Iris pigment epithelial cell (primary cell): ENCODE data around the gene LYPLA2.
"Not testable (repeated sequence)": the region's sequence is repeated elsewhere in the genome, so short reads cannot be mapped to it uniquely, and the experiment has no call there.

ENCODE experiments used
- DNase-seq: peaks from one replicate; pipeline ENCODE4 v3.0.0-alpha.2; 2011; ENCODE audit warnings: low read depth

LYPLA2 gene

DNA sequence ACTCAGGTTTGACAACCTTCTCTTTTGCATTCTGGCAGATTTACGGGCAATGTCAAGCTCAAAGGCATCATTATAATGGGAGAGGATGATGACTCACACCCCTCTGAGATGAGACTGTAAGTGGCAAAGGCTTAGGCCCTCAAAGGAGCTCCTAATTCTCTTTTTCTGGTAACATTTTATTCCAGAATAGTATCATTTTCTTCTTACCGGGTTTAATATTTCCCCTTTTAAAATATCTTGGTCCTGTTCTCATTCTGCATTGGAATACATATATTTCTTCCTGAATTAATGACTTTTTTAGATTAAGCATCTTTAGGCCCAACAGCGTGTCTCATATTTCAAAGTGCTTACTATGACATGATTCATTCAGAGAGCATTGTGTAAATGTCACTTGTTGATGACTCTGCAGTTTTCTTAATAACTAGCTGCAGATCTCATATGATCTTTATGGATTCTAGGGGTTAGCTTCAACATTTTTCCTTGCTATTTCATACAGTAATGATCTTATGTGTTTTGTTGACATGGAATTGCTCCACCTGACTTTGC is 11.0 kb upstream of the LYPLA2 start:
- peak; percentile 76 for DNase-seq

DNA sequence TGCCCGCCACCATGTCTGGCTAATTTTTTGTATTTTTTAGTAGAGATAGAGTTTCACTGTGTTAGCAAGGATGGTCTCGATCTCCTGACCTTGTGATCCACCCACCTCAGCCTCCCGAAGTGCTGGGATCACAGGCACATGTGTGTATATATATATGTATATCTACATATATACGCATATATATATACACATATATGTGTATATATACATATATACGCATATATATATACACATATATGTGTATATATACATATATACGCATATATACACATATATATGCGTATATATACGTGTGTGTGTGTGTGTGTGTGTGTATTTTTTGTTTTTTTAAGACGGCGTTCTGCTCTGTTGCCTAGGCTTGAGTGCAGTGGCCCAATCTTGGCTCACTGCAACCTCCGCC is 7.8 kb upstream of the LYPLA2 start:
- DNase-seq: not testable (repeated sequence)

DNA sequence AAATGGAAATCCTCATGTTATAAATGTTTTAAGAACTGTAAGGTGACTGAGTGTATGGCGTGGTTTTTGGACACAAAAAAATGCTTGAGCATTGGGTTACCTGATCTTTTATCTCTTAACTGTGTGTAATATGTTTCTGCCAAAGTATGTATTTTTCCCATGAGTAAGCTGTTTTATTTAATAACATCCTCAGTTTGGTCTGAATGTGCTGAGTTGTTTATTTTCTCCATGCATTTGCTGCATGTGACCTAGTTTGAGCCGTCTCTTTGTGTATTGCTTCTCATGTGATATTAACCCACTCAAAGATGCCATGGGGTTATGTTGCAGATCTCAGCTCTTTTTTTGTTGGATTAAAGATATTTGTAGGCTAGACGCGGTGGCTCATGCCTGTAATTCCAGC is 6.1 kb upstream of the LYPLA2 start:
- no peak for DNase-seq

DNA sequence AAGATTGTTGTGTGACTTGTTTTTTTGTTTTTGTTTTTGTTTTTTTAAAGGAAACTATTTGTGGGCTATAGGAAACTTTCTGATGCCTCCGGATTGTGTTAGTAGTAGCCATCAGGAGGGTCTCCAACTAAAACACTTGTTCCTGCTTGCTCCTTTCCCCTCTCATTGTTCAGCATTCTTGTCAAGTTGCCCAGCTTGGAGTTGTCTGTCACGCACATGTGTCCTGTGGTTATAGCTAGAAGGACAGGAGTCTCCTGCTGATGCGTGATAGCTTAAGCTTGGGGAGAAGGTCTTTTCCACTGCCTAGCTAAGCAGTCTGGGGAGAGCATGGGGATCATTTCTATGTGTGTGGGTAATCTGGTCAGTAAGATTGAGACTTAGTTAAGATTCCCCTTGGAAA is 3.2 kb upstream of the LYPLA2 start:
- no peak for DNase-seq

DNA sequence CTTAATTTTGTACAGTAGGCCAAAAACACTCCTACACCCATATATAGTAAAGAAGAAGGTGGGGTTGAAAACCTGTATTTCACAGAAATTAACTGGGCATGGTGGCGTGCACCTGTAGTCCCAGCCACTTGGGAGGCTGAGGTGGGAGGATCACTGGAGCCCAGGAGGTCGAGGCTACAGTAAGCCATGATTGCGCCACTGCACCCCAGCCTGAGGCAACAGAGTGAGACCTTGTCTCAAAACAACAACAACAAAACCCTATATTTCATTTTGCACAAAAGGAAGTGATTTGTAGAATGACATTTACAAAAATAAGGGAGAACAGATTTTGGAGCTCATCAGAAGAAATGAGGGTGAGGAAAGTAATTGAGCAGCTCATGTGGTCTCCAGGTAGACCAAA is 2.2 kb upstream of the LYPLA2 start:
- no peak for DNase-seq

DNA sequence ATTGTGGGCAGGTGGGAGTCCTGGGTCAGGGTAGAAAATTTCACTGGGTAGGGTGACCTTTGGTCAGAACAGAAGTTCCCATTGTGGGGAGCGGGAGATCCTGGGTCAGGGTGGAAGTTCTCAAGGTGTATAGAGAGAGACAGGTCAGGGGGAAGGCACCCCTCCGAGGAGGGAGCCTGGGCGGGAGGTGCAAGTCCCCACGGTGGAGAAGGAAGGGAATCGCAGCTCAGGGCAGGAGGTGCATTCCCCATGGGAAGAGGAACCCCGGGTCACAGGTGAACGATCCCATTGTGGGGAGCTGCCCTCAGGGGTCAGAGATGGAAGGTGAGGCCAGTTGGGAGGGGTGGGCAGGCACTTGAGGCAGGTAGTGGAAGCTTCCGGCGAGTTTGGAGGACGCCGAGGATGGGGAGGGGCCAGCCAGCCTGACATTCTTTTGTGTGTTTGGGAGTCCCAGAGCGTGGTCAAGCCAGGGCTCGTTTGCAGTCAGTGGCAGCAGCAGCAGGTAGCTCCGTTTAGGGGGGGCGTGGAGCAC is 637 bp downstream of the LYPLA2 start:
- no peak for DNase-seq

DNA sequence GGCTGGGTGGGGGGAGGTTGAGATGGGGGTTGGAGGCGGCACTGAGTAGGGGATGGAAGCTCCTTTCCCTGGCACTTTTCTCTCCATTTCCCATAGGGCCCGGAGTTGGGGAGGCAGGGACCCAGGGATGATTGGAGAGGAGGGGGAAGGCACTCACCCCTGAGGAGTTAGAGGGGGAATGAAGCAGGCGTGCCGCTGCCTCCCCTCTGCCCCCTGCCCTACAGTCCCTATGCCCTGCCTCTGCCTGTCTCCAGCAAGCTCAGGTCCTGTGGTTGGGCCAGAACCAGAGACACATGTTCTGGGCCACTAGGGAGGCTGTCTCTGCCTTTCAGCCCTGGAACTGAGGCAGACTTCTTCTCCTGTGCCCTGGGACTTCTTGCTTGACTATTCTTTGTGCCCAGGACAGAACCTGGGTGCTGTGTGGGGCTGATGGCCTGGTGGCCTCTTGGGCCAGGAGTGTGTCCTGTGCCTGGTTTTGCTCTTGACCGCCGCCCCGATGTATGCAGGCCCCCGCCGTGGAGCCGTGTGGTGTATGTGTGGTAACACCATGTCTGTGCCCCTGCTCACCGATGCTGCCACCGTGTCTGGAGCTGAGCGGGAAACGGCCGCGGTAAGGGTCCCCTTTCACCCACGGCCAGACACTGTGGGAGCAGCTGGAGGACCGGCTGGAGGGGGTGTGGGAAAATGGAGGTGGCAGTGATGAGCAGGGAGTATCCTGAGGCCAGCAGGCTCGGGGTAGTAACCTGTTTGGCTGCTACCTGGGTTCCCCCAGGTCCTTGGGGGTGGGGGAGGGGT is 1.4 kb downstream of the LYPLA2 start:
- DNase-seq: no peak

DNA sequence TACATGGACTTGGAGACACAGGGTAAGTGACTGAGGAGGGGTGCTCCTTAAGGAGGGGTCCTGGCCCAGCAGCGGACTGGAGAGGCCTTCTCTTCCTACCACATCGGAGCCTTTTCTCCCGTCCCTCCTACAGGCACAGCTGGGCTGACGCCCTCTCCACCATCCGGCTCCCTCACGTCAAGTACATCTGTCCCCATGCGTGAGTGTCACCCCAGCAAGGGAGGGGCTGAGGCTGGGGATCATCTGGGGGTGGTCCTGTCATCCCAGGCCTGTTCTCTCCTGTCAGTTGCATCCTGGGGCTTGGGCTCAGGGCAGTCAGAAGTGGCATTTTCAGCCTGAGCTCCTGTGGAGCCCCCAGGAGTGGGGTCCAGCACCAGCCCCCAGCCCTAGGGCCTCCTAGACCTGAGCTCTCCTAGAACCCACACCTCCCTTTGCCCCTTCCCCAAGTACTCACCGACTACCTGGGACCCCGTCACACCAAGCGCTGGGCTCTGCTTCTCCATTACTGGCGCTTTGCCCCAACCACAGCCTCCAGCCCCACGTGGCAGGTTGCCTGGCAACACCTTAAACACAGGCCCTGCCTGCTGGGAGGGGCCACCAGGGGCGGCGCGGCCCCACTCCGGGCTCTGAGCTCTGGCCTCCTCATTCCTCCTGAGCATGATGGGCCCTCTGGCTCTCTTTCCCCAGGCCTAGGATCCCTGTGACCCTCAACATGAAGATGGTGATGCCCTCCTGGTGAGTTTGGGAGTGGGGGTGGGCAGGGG is 2.3 kb downstream of the LYPLA2 start:
- DNase-seq: peak; percentile 43

DNA sequence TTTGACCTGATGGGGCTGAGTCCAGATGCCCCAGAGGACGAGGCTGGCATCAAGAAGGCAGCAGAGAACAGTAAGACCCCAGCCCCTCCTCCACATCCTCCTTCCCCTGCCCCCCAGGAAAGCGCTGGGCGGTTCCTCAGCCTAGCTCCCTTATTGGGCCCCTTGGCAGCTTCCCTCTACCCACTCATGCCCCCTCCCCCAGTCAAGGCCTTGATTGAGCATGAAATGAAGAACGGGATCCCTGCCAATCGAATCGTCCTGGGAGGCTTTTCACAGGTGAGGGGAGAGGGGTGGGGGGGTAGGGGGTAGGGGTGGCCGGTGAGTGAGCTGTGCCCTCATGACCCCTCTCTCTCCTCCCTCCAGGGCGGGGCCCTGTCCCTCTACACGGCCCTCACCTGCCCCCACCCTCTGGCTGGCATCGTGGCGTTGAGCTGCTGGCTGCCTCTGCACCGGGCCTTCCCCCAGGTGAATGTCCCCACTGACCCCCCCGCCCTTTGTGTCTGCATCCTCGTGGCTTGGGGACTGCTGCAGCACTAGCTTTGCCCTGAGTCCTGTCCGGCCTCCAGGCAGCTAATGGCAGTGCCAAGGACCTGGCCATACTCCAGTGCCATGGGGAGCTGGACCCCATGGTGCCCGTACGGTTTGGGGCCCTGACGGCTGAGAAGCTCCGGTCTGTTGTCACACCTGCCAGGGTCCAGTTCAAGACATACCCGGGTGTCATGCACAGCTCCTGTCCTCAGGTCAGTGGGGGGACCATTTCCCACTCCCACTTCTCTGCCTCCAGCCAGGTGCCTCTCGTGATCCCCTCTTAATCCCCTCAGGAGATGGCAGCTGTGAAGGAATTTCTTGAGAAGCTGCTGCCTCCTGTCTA is 3.2 kb downstream of the LYPLA2 start:
- DNase-seq: no peak

DNA sequence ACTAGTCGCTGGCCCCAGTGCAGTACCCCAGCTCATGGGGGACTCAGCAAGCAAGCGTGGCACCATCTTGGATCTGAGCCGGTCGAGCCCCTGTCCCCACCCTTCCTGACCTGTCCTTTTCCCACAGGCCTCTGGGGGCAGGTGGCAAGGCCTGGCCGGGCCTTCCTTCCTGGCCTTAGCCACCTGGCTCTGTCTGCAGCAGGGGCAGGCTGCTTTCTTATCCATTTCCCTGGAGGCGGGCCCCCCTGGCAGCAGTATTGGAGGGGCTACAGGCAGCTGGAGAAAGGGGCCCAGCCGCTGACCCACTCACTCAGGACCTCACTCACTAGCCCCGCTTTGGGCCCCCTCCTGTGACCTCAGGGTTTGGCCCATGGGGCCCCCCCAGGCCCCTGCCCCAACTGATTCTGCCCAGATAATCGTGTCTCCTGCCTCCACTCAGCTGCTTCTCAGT is 3.8 kb downstream of the LYPLA2 start:
- DNase-seq: not testable (repeated sequence)

DNA sequence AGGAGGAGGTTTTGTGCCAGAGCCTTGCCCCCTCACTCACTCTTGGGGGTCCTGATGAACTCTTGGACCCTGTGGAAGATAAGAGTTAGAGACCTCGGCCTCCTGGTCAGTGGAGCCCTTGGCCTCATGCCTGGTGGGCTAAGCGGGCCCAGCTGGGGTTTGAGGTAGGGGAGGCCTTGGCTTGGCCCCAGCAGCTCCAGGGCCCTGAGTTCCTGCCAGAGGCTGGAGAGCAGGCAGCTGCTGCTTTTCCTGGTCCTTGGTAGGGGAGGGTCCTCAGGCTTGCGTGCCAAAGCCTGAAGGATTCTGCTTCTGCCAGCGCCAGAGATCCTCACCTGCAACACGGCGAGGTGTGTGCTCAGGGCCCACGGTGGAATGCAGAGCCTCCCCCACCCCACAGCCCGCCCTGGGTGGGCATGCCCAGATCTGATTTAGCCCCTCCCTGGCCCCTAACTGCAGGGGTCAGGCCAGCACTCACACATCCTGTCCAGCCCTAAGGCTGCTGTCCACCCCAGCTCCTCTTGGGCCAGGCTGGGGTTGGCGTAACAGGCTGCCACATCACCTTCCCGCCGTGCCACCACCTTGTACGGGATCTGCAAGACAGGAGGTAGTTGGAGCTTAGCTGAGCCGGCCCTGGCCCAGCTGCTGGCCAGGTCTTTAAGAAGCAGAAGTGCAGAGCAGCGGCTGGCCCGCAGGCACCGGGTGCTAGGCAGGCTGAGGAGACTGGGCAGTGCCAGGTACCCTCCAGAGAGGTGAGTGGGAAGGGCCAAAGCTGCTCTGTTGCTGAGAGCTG is 4.9 kb downstream of the LYPLA2 start:
- DNase-seq: no peak

DNA sequence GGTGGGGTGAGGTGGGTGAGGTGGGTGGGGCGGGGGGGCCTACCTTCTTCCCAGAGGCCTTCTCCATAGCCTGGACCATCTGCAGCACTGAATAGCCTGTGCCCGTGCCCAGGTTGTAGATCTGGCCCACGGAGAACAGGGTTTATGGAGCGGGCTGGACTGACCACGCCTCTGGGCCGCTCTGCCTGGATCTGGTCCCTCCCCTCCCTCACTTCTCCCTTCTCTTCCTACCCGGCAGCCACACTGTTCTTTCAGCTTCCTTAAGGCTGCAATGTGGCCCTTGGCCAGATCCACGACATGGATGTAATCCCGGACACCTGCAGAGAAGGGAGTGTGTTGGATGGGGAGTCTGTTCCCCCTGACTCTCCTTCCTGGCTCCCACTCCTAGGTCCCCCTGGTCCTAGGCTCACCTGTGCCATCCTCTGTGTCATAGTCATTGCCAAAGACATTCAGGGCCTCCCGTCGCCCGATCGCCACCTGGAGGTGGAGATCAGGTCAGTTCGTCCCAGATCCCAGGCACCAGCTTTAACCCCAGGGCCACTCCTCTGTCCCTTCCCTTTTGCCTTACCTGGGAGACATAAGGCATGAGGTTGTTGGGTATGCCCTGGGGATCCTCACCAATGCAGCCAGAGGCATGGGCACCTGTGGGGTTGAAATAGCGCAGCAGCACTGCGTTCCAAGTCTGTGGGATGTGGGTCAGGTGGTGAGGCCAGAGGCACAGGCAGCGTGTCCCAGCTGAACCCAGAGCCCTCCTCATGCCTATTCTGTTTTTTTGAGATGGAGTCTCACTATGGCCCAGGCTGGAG is 5.7 kb downstream of the LYPLA2 start:
- DNase-seq: no peak

DNA sequence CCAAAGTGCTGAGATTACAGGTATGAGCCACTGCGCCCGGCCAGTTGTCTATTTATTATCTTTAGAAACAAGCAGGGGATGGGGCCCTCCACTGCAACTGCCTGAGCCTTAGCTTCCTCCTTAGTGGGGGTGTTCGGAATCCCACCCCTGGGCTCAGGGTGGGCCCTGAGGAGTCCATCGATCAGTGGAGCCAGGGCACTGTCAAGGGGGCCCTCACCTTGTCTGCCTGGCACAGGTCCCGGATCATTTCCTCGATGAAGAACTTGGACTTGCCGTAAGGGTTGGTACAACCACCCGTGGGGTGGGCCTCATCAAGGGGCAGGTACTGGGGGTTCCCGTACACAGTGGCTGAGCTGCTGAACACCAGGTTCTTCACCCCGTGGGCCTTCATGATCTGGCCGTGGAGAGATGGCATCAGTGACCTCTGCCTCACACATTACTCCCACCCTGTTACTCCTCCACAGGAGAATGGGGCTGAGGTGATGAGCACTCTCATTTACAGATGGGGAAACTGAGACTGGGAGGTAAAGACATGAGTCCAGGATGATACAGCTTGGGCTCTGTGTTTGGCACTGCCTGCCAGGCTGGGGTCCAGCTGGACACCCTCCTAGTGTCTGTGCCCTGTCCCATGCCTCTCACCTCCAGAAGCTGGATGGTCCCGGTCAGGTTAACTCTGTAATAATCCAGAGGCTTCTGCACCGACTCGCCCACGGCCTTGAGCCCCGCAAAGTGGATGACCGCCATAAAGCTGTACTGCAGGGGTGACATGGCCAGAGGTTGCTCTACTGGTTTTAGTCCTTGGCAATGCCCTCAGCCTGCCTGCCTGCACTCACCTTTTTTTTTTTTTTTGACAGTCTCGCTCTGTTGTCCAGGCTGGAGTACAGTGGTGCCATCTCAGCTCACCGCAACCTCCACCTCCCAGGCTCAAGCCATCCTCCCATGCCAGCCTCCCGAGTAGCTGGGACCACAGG is 6.8 kb downstream of the LYPLA2 start:
- no peak for DNase-seq

DNA sequence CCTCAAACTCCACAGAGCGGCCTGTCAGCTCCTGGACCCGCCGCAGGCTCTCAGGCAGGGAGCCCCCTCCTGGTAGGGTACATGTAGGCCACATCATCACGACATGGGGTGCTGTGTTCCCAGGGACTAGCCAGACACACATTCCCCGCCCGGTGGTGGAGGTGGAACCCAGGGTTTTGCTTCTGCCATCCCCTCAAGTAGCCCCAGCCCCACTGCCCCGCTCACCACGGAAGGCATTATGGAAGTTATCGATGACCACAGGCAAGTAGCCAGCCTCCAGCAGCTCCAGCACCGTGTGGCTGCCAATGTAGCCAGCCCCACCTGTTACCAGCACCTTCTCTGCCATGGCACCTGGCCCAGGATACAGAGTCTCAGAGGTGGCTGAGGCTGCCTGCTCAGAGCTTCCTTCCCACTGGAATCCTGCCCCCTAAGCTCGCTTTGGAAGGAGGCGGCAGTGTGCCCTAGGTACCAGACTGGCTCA is 7.8 kb downstream of the LYPLA2 start:
- no peak for DNase-seq

DNA sequence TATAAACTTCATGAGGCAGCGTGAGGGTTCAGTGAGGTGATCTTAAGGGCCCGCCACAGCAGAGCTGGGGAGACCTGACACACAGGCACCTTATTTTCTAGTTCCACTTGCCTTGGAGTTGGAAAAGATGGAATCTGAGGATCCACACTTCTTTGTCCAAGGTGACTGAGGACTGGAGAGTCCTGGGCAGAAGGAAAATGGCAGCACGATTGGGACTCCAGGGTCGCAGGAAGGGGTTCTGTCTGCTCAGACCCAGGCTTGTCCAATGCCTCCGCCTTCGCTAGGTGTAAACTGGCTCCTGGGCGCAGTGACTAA is 8.3 kb downstream of the LYPLA2 start:
- no peak for DNase-seq

DNA sequence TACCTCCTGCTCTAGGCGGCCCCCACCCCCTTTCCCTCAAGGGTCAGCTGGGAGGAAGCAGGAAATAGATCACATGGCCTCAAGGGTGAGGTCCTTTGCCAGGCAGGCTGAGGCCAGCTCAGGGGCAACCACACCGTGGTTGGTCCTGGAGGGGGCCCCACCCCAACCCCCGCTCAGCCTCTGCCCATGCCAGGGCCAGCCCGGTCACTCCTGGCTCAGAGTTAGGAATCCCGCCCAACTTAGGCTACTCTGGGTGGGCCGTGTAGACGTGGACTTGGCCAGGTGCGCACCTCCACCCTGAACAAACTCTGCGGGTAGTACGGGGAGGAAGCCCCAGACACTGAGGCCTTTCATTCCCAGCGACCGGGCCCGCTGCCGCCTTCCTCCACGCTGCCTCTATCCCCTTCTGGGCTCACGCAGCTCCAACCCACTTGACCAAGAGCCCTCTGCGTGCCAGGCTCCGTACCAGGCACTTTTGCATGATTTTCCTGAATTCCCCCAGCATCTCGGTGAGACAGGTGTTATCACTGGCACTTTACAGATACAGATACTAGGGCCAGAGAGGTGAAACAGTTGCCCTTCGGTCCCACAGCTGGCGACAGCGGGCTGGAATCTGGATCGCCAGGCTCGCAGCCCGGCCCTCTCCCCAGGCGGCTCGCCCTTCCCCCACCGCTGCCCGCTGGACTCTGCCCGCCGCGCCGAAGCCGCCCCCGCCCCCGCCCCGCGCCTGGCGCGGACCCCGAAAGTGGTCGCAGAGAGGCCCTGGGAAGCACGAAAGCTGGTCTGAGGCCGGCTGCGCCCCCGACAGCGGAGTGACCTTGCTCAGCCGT is 8.8 kb downstream of the LYPLA2 start:
- DNase-seq: peak; percentile 82

DNA sequence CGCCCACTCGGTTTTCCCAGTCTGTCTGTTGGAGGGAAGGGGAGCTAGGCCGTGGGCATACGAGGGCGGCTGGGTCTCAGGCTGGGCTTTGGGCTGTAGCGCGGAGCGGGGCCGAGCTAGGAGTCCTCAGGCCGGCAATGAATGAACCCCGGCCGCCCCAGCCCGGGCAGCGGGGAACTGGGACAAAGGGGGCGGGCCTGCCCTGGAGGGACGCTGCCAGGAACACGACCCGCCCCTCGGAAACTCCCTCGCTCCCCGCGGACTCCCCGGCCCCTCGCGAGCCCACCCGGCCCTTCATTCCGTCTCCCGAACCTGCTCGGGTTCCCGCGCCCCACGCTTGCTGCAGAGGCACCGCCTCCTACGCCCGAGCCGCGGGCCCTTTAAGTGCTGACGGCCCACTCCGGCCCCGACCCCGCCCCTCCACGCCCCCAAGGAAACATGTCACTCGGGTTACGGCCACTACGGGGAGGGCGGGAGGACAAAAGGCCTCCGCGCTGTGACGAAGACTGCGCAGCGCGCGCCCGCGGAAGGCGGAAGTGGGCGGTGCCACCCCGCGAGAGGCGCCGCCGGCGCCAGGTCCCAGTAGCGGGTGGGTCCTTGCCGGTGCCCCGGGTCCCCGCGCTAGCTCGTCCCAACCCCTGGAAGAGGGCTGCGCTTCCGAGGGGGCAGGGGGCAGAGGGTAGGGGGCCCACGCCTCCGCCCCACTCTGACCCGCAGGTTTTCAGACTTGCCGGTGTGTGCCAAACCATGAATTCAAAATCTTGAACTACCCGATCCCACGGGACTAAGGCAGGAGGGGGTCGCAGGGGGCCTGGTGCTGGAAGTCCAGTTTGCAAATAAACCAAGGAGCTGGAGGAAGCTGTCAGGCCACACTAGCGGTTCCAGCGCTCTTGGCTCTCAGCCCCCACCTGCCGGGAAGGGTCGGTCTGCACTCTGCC is 9.7 kb downstream of the LYPLA2 start, which contains the start of gene GALE:
Gene GALE, minus strand, starts transcription at position 355 of the 938 bp plus-strand sequence. CDS start 1,747 bp downstream, outside the sequence.
- peak; percentile 95 for DNase-seq
